Esophagus mucosa (tissue), 1 donor: Measurements from ENCODE around the gene COL17A1. TPM values are rescaled to one million over a fixed set of nuclear protein-coding genes. Genes with fewer than 3 reads are reported as not detected.
A peak's percentile ranks its signal among the peaks of the same experiment; 100 is the strongest.

Experiments used
- ATAC-seq: fragments of 200-7000 bp; cut with Tn5 transposase; one replicate; pipeline ENCODE4 v1.9.1; 2020
- total RNA-seq: library from RNA; stranded (reverse); gene quantifications from one replicate; pipeline ENCODE4 v1.2.4, GENCODE V29; 2023
- donor health status: DM: yes; HTN: yes; CAD: no.

COL17A1 gene
- total RNA-seq, 1 donor from 2014 or later = 204 TPM

DNA sequence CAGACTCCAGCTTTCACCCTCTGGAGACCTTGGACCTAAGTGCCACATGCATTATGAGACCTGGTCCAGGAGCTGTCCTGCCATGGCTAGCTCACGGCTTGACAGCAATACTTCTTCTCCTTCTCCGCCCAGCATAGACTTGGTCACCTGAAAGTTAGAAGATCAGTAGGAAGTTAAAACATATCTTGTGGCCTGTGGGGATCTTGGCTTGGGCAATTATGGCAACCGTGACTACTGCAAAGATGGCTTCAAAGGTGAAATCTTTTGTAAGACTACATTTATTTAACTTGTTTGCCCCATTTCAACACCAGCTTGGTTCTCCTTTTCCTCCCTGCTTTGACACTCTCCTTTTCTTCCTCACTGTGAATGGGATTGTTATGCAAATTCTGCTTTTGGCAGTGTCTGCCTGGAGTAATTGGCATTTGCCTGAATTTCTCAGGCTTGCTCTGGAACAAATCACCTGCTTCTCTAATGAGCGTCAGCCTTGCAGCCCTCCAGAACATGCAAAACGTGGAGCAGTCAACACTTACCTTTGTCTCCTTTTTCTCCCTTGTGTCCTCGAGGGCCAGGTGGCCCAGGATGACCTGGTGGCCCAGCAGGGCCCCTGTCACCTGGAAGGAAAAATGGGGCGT lies 53.4 kb downstream of the COL17A1 start:
- no peak for ATAC-seq

DNA sequence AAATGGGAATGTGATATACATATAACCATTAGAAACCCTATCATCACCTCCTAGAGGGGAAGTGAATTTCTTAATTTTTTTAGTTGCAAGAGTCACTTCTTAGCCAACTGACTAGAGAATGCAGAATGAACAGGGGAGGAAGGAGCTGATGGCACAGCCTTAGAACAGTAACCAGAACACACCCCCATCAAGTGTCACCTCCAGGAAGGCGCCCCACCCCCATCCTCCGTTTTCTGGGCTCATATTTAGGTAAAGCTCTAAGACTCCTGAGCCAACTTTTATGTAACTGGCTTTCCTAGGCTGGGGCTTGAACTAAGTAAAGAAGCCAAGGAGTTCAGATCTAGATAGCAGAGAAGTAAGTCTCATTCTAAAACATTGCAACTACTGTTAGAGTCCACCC lies 54.0 kb downstream of the COL17A1 start:
- ATAC-seq = no peak

DNA sequence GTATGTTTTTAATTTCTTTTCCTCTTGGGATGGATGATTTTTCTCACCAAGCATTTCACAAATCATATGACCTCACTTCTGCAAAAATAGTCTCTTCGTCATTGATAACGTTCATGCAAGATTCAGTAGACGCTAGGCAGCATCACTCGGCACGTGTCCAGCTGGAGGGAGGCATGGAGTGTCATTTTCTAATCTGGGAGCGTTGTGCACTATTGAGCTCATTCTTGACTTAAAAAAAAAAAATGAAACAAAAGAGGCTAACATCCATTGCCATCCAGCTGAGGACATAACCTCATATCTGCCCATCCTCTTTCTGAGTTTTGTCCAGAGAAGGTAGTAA lies 56.2 kb downstream of the COL17A1 start:
- no peak for ATAC-seq

DNA sequence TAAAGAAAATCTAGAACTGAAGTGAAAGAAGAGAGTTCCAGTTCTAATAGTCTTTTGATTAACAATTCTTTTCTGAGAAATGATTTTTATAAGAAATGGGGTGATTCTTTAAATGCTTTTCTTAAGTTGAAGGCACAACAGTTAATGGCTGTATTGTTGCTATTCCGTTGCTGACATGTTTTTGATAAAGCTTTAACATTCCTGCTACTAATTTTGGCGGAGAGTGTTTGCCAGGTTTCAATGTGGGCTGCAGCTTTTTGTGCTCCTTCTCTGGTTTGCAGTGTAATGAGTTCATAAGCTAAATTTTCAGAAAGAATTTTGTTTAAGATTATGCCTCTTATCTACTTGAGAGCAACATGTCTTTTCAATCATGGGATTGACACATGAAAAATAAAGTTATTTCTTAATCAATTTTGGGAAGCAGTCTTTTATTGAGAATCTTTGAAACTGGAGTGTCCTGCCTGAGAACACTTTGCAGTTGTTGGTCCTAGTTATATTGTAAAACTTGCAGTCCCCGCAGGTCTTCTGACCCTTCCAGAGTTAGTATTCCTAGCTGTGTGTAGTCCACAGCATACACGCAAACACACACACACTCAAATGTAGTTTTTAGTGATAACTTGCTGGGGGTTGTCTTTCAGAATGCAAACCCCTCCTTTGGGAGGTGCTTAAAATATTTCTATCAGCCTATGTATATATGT lies 56.7 kb downstream of the COL17A1 start:
- ATAC-seq = no peak

DNA sequence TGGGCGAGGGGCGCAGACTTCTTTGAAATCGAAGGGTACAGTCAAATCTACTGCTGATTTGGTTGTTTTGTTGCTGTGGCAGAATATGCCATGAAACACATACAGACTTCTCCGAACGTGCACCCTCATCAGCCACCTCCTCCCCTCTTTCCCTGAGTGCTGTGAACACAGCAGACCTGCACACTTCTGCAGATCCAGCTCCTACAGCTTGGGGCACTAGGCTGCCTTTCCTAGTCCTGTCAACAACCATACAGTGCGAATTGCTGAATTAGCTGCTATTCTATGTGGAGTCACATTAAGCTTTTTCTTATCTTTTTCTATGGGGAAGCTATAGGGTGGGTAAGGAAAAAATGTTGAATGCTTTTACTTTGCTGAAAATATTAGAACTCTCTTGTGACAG lies 57.5 kb downstream of the COL17A1 start:
- ATAC-seq = peak; percentile 66

DNA sequence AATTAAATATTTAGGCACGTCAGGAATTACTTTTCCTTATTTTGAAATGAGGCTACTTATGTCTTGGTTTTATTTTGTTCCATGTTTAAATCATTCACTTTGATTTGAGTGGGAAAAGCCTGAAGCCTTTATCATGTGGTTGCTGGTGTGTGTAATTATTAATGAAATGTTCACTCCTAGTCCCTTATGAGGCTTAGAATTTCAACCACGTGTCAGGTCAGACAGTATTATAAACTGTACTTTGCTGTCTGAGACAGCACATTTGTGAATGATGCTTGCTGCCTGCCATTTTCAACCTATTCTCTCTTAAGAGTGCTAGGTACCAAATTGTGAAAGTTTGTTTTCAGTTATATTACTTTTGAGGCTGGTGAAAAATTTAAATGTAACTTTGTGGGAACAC lies 58.9 kb downstream of the COL17A1 start:
- ATAC-seq = no peak

DNA sequence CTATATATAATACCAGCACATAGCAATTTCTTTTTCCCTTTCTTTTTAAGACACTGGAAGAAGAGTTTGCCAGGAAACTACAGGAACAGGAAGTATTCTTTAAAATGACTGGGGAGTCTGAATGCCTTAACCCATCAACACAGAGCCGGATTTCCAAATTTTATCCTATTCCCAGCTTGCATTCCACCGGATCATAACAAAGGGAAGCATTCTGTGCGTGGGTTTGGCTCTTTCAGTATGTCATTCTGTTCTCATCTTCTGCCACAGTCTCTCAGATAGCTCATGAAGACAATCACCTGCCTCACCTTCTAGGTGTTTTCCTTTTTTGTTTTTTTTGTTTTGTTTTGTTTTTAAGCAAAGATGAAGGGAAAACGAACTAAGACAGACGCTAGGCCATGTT lies 60.2 kb downstream of the COL17A1 start:
- no peak for ATAC-seq

DNA sequence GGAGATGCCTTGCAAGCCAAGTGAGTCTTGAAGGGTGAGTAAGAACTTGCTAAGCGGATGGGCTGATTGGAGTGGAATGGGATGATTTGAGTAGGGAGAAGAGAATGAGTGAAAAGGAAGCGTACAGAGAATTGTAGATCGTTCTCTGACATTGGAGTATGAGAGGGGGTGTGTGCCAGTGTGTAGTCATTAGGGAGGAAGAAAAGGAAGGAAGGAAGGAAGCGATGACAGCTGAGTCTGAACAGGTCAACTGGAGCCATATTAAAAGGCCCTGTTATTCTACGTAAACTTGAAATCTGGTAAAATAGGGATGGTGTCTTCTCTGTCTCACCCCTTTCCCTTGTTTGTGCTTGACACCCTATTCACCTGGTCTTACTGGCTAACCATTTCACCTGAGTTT lies 63.7 kb downstream of the COL17A1 start:
- no peak for ATAC-seq

DNA sequence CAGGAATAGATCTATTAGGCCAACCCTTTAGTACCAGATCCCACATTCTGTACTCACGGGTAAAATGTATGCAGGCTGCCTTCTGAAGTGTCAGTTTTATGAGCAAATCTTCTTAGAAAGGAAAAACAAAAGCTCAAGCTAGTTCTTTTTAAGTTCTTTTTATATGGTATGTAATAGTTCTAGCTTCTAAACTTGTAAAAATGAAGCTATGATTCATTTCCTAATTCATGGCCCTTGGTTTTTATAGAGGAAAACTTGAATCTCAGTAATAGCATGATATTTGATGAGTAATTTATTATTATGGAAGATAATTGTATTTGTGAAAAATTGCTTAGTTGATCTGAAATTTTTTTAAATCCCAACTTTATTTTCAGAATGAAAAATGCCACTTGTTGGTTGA lies 64.4 kb downstream of the COL17A1 start:
- no peak for ATAC-seq

DNA sequence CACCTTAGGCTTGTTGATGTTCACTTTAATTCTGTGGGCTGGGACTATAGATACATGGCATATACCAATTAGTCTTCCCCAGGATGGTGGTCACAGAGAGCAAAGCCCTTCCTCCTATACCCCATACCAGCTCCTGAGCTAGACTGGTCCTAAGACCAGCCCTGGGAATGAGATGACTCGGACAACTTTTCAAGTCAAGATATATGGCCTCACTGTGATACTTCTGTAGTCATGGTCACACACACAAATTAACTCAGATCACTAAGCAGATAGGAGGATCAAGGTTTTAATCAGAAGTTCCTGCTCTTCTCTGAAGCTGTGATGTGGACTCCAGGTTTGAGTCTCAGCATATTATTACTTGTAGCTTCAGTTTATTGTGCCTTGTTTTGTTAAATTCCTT lies 65.7 kb downstream of the COL17A1 start:
- ATAC-seq = no peak

DNA sequence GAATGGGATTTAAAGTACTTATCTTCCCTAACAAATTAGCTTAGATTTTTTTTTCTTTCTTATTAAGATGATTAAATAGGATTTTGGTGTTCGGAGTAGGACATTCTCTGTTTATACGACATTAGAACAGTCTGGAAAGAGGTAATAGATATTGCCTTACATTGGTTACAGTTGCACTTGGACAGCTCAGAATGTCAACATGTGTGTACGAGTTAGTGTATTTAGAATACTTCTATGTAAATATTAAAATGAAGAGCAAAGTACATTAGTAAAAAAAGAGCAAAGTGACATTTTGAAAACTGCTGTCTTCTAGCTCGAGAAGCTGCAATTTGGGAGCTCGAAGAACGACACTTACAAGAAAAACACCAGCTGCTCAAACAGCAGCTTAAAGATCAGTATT lies 67.2 kb downstream of the COL17A1 start:
- ATAC-seq = no peak

DNA sequence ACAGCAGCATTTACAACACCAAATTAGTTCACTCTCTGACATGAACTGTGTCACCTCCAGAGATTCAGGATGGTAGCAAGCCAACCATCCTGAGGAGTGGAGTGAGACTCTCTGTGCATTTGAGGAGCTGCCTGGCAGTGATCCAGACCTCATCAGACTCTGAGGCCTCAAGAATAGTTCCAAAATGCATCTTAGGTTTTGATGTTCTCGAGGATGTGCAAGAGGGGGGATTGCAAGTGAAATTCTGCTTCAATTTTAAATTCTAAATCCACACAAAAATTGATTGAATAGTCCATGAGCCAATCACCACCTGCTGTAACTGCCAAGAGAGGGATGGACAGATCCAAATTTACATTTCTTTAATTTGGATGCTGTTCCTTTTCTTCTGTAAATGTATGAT lies 69.0 kb downstream of the COL17A1 start:
- no peak for ATAC-seq

DNA sequence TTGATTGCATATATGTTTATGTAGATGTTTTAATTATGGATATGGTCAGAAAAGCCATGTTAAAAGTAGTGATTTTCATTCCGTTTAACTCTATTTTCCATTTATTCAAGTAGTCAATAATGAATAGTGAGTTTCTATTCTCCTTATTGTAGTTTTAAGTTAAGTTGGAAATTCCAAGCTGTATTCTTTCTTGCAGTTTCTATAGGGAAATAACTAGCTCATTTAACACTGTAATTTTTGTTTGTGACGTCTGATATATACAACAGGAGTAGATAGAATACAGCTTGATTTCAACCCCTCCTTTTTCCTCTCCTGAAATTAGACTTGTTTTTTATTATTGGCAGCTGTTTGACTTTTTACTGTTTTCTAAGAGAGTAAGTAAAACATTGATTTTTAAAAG lies 71.5 kb downstream of the COL17A1 start:
- no peak for ATAC-seq

DNA sequence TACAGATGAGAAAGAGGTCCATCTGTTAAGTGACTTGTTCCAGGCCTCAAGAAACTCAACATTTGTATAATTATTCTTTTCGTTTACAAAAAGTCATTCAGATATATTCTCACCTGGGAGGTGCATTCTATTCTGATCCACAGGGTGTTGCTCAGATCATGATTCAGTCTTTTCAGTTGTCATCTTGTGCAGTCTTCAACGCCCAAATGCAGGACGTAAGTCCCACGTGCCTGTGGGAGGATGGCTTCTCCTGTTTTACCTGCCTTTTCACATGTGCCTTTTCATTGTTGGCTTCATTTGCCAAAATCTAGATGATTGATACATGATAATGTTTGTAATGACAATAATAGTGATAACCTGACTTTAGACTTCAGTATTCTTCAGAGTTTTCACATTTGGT lies 72.2 kb downstream of the COL17A1 start:
- ATAC-seq = peak; percentile 81

DNA sequence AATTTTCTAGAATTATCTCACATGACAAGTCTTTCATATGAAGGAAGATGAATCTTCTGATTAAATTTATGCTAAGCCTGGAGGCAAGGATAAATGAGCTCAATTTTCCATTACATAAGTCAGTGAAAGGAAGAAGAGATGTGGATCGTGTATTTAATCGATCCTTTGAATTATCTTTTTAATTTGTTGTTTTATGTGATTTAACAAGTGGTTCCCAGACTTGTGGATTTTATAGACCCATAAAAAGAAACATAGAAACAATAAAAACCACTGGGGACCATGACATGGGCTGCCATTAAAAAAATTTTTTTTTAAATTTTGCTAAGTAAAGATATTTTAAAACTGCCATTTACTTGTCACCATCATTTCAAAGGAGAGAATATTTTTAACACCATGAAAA lies 73.8 kb downstream of the COL17A1 start:
- no peak for ATAC-seq

DNA sequence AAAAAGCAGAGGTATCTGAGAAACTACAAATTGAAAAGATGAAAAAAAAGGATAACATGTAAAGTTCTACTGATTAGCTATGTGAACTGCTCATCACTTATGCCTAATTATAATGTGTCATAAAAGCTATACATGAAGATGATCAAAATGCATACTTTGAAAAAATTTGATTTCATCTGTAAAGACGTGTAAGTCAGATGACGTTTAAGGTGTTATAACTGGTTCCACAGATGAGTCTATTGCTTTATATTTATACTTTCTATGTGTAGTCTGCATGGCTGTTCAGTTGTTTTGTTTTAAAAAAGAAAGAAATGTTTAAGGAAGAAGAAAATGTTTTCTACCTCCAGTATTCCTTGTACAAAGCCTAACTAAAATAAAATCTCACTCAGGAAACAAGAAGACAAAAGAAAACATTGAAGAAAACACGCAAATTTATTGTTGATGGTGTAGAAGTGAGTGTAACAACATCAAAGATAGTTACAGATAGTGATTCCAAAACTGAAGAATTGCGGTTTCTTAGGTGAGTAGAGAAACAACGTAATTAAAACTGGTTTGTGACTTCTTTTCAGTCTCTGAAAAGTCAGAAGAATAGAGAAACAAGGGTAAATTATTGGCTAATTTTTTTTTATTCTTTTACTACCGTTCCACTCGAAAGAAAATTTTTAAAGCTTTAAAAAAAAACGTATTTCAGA lies 80.4 kb downstream of the COL17A1 start:
- ATAC-seq = no peak

DNA sequence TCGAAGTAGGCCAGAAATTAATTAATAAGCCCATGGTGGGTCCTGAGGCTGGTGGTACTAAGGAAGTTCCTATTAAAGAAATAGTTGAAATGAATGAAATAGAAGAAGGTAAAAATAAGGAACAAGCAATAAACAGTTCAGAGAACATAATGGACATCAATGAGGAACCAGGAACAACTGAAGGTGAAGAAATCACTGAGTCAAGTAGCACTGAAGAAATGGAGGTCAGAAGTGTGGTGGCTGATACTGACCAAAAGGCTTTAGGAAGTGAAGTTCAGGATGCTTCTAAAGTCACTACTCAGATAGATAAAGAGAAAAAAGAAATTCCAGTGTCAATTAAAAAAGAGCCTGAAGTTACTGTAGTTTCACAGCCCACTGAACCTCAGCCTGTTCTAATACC lies 82.8 kb downstream of the COL17A1 start:
- ATAC-seq = no peak

DNA sequence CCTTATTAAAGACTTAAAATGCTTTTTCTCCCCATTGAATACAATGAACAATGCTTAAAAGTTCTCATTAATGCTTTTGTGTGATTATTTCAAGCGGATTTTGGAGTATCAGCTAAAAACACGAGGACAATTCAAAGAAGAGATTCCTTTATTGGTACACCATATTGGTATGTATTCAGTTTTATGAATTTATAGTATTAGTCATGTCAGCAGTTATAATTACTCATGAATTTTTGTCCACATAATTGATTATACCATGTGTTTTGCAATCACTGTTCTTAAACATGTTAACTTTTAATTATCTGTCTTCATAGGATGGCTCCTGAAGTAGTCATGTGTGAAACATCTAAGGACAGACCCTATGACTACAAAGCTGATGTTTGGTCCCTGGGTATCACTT lies 86.9 kb downstream of the COL17A1 start:
- no peak for ATAC-seq

DNA sequence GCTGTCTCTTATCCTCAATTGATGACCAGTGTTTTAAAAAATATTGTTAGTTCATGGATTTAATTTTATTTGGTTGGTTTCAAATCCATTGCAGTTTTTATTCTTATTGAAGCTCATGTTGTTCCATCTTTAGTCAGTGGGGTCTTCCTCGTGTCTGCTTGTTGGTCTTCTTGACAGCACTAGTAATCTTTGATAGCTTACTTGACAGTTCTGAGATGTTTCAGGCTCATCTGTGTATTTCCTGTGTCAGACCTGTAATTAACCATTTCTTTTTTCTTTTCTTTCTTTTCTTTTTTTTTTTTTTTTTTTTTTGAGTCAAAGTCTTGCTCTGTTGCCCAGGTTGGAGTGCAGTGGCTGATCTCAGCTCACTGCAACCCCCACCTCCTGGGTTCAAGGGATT lies 90.5 kb downstream of the COL17A1 start:
- ATAC-seq = no peak

DNA sequence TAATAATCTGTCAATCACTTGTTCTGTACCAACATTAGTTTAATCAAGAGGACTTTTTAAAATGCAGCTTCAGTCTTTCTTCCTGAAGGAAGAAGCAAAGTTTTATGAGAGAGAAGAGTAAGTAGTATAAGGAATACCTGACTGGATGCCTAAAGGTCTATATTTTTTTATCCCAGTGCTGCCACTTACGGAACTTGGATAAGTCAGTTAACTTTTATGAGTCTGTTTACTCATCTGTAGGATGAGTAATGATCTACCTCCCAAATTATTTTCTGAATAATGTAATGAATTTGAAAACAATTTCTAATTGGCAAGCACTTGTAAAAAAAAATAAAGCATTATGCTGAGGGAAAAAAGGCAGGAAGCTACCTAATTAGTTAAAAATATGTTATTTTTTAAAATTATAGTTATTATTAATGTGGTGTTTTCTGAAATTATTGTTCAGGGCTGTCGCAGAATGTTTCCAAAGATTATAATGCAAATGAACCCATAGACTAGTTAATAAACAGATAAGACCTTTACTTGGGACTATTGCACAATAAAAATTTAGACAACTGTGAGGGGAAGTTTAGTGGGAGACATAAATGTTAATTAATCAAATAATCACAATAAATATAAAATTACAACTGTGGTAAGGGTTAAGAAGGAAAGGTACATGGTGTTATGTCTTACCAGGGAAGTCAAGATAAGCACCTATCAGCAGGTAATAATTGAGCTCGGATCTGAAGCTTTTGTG lies 94.1 kb downstream of the COL17A1 start:
- no peak for ATAC-seq

DNA sequence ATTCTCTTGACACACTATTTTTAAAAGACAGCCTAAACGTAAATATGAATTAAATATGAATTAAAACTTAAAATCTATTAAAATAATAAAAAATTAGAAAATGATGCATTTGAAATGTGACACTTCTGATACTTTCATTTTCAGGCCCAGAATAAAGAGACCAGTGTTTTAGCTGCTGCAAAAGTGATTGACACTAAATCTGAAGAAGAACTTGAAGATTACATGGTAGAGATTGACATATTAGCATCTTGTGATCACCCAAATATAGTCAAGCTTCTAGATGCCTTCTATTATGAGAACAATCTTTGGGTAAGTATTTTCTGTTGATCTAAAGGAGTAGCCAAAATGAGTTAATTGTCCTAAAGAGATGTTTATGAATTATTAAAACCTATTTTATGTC lies 95.1 kb downstream of the COL17A1 start:
- ATAC-seq = no peak

DNA sequence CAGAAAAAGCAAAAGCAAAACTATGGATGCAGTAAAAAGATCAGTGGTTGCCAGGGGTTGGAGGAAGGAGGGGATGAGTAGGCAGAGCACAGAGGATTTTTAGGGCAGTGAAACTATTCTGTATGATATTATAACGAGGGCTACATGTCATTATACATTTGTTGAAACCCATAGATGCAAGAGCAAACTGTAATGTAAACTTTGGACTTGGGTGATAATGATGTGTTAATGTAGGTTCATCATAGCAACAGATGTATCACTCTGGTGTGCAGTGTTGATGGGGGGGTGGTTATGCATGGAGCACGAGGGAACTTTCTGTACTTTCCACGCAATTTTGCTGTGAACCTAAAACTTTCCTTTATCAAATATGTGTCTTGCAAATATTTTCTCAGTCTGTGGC lies 95.6 kb downstream of the COL17A1 start:
- no peak for ATAC-seq

DNA sequence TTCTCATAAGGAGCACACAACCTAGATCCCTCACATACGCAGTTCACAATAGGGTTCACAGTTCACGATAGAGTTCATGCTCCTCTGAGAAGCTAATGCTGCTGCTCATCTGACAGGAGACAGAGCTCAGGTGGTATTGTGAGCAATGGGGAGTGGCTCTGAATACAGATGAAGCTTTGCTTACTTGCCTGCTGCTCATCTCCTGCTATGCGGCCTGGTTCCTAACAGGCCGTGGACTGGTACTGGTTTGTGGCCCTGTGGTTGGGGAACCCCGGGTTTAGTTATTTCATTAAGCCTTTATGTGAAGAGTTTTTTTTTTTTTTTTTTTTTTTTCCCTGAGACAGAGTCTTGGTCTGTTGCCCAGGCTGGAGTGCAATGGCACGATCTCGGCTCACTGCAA lies 99.3 kb downstream of the COL17A1 start:
- ATAC-seq = peak; percentile 37

DNA sequence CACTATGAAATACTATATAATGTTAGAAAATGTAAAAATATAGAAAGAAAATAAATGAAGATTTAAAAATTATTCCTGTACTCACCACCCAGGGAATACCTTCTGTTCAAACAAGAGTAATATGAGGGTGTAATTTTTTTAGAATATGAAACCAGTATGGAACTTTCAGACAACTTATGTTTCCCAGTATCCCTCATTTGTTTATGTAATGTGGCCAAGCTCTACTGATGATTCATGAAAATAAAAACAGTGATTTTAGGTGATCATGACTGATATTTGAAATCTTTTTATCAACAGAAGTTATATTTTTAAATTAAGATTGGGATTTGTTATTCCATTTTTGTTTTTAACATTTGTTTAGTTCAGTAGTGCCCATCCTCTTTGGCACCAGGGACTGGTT lies 100.0 kb downstream of the COL17A1 start:
- no peak for ATAC-seq
